HG02642 (cell line): ENCODE results near the gene CNOT11.
"Not testable (repeated sequence)": the region's sequence is repeated elsewhere in the genome, so short reads cannot be mapped to it uniquely, and the experiment has no call there.

Experiments used
- ATAC-seq: cut with Tn5 transposase; IDR thresholded peaks from one replicate; pipeline ENCODE4 v1.9.1; 2021; ENCODE audit warnings: mild to moderate bottlenecking; ENCODE audit not compliant: unreplicated experiment, poor library complexity

Gene CNOT11

GRCh38 chr2:101305492-101306078, 52.9 kb downstream of the CNOT11 start:
- no peak for ATAC-seq

DNA sequence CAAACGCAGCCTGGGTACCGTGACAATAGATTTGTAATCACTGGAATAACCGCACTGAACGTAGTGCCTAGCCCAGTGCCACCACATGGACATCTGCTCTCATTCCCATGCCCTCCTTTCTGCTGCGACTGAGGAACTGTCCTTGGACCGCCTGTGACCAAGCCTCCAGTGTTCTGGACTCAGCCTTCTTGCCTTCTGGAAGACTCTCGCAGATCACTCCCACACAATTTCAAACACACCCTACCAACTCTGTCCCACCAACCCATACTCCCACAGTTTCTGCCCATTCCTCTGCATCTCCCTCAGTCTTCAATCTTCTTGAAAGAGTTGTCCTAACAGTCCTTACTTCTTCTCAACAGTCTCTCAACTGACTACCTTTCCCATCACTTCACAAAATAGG, 53.7 kb downstream of the CNOT11 start:
- peak; percentile 5 for ATAC-seq

- ATAC-seq, result no peak
Observed at GRCh38 chr2:101307503-101307902, 54.8 kb downstream of the CNOT11 start.

GRCh38 chr2:101307950-101308431, 55.3 kb downstream of the CNOT11 start:
- peak; percentile 25 for ATAC-seq

- ATAC-seq, result peak; percentile 71
Observed at GRCh38 chr2:101308432-101309210, 55.9 kb downstream of the CNOT11 start, which contains the start of gene RNF149. Gene RNF149, minus strand, starts transcription at chr2:101308701. Its CDS starts 113 bp downstream, at chr2:101308588.

DNA sequence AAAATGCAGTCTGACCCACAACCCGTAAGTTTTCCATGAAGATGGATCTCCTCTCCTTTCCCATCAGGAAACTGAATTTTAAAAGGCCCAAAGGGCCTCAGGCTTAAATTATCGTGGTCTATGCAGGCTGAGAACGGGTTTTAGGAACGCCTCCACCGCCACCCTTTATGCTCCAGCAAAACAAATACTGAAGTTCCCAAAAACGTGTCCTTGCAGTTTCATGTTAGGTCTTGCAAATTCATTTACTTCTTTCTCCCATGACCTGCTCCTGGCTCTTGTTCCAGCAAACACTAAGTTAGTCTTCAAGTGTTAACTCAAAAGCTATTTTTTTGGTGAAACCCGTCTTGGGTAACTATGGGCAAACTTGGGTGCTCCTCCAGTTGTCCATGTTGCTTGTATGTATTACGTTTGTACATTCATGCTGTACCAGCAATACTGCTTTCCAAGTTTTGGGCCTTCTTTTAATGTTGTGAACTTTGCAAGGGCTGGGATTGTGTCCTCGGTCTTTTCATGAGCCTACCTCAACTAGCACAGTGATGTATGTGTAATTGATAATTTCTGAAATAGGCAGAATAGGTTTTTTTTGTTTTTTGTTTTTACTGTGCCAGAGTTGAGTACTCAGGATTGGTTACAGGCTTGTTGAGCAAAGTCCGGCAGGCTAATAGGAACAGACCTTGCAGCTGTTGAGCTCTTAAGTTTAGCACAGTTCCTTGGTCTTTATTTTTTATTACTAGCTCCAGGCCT, 57.6 kb downstream of the CNOT11 start:
- no peak for ATAC-seq

DNA sequence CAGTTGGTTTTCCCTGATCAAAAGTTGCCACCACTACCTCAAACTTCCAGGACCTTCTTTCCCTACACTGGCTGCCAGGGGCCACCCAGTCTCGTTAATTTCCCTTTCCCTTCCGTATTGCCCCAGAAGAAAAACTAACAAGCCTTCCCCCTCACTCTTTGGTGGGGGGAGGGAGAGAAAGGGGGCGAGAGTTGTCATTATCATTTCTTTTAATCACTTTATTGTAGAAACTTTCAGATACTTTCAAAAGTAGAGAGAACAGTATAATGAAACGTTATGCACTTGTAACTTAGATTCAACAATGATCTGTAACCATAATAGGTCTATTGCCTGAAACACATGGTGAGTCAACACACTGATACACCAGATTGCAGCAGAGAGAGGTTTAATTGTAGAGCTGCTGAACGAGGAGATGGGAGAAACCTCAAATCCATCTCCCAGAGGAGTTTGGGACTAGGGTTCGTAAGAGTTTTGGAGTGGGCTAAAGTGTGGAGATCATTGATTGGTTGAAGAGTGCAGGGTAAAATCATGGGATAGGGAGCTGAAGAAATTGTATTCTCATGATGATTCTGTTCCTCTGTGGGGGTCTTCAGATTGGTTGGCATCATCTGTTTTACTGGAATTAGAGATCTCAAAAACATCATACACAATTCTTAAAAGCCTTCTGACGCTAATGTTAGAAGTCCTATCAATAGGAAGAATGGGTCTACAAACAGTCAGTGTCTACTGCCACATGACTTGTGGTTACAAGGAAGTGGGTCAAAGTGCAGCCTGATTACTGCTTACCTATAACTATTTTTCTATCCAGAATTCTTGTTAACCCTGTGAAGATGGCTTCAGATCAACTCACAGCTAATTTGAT, 58.4 kb downstream of the CNOT11 start:
- no peak for ATAC-seq

- ATAC-seq, result no peak
Observed at GRCh38 chr2:101311696-101312017, 59.0 kb downstream of the CNOT11 start.

GRCh38 chr2:101316568-101316967, 63.9 kb downstream of the CNOT11 start:
- not testable (repeated sequence) for ATAC-seq
